ENCODE data around the gene SYNCRIP. TPM values are rescaled to one million over a fixed set of nuclear protein-coding genes. Genes with fewer than 3 reads are reported as not detected.

Gene SYNCRIP
- total and polyA plus RNA-seq, 2 donors (not counting 1 experiment from before 2014, with no cell fraction given): 7.9 to 88.5 TPM

DNA sequence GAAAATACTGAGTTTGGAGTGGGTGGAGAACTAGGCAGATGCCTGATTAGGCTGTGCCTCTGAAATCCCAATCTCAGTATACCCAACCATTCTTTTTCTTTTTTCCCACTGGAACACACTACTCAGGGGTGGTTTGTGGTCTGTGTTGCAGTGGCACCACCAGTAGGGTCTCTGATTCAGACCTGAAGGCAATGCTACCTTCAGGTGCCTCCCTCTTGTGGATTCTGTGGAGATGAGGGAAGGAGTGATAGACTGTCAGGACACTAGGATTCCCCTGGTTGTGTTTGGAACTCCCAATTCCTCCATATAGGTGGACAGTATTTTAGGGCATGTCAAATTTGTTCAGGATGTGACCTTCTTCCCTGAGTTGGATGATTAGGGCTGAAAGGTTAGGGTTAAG, 47.4 kb upstream of the SYNCRIP start:
- intact Hi-C loops (cut with micrococcal nuclease): no loop called here
- Histone ChIP-seq H3K4me3 (ENCODE audit: control extremely low read depth in 1 of 5, extremely low read depth in 1 of 5, insufficient read depth in 1 of 5, low read depth in 2 of 5, low read length in 4 of 5) (no peak overlapping the region), H3K4me2 (replicated peaks; ENCODE audit: low read depth, low read length, poor library complexity, severe bottlenecking) (no peak overlapping the region), H3K27me3 (replicated peaks in 1 of 4; ENCODE audit: control extremely low read depth in 1 of 4, control insufficient read depth in 3 of 4, insufficient read depth in 4 of 4, low read length in 3 of 4) (peaks cover 0 to 3% (median 0%) of the 10 kb centered on the region in 4 experiments), H3K36me3 (replicated peaks in 1 of 2; ENCODE audit: control extremely low read depth in 1 of 2, control insufficient read depth in 1 of 2, extremely low read depth in 1 of 2, insufficient read depth in 2 of 2, low read length in 1 of 2) (no peaks in the 10 kb centered on the region), H3K79me2 (ENCODE audit: control insufficient read depth, insufficient read depth, low read length) (no peaks in the 10 kb centered on the region), H2AFZ (ENCODE audit: insufficient read depth, low read depth, low read length, poor library complexity, severe bottlenecking) (no peak overlapping the region), H3K9ac (ENCODE audit: low read length) (no peak overlapping the region), H3K27ac (ENCODE audit: low read length in 2 of 2) (no peak overlapping the region), H3K9me3 (ENCODE audit: control extremely low read depth in 1 of 3, control insufficient read depth in 2 of 3, insufficient read depth in 1 of 3, low read length in 2 of 3) (no peaks in the 10 kb centered on the region), H3K4me1 (ENCODE audit: control insufficient read depth in 2 of 2, insufficient read depth in 2 of 2, low read length in 2 of 2) (no peaks in the 10 kb centered on the region), H4K20me1 (ENCODE audit: control insufficient read depth, insufficient read depth, low read length, poor library complexity, severe bottlenecking) (no peaks in the 10 kb centered on the region)
- no peak for TF ChIP-seq EZH2 (IDR thresholded peaks at IDR 0.05; ENCODE audit: borderline replicate concordance, insufficient read depth, low read depth, low read length, poor library complexity, severe bottlenecking)
- no peak for TF ChIP-seq CTCF (IDR thresholded peaks at IDR 0.05)
- Mint-ChIP-seq H3K4me3 (no peak overlapping the region), H3K27ac (no peak overlapping the region), H3K27me3 (no peaks in the 10 kb centered on the region), H3K4me1 (no peaks in the 10 kb centered on the region), H3K9me3 (ENCODE audit: insufficient read depth) (peaks cover 2% of the 10 kb centered on the region)
- no peak for DNase-seq
- POLR2A ChIA-PET: no interaction called here
- no peak for ATAC-seq (ENCODE audit: low read depth)
- CTCF ChIA-PET: no interaction called here

DNA sequence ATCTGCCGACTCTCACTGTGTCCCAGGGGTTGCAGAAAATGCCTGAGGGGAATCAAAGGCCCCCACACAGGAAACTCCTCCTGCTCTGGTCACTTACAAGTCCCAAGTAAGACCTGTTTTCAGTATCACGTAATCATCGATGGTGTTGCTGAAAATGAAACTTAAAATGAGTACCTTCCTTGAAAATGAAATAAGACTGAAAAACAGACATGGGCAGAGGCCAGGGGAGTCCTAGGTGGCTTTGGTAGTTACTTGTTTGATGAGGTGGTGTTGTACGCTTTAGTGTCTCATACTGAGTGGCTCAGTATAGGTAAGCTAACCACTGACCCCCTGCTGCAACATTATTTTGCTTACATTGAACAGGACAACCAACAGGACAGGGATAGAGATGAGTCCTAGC, 43.0 kb upstream of the SYNCRIP start:
- Mint-ChIP-seq H3K27ac (no peak overlapping the region), H3K9me3 (ENCODE audit: insufficient read depth) (no peaks in the 10 kb centered on the region), H3K4me1 (no peaks in the 10 kb centered on the region), H3K4me3 (no peak overlapping the region), H3K27me3 (no peaks in the 10 kb centered on the region)
- ChIA-PET CTCF (no interaction called here), POLR2A (no interaction called here)
- Histone ChIP-seq H4K20me1 (ENCODE audit: control insufficient read depth, insufficient read depth, low read length, poor library complexity, severe bottlenecking) (no peaks in the 10 kb centered on the region), H3K9me3 (ENCODE audit: control extremely low read depth in 1 of 3, control insufficient read depth in 2 of 3, insufficient read depth in 1 of 3, low read length in 2 of 3) (no peaks in the 10 kb centered on the region), H2AFZ (ENCODE audit: insufficient read depth, low read depth, low read length, poor library complexity, severe bottlenecking) (no peak overlapping the region), H3K9ac (ENCODE audit: low read length) (no peak overlapping the region), H3K79me2 (ENCODE audit: control insufficient read depth, insufficient read depth, low read length) (no peaks in the 10 kb centered on the region), H3K4me2 (replicated peaks; ENCODE audit: low read depth, low read length, poor library complexity, severe bottlenecking) (no peak overlapping the region), H3K36me3 (replicated peaks in 1 of 2; ENCODE audit: control extremely low read depth in 1 of 2, control insufficient read depth in 1 of 2, extremely low read depth in 1 of 2, insufficient read depth in 2 of 2, low read length in 1 of 2) (no peaks in the 10 kb centered on the region), H3K4me1 (ENCODE audit: control insufficient read depth in 2 of 2, insufficient read depth in 2 of 2, low read length in 2 of 2) (no peaks in the 10 kb centered on the region), H3K27me3 (replicated peaks in 1 of 4; ENCODE audit: control extremely low read depth in 1 of 4, control insufficient read depth in 3 of 4, insufficient read depth in 4 of 4, low read length in 3 of 4) (peaks cover 0 to 2% (median 0%) of the 10 kb centered on the region in 4 experiments), H3K4me3 (ENCODE audit: control extremely low read depth in 1 of 5, extremely low read depth in 1 of 5, insufficient read depth in 1 of 5, low read depth in 2 of 5, low read length in 4 of 5) (no peak overlapping the region), H3K27ac (ENCODE audit: low read length in 2 of 2) (no peak overlapping the region)
- no peak for DNase-seq
- ATAC-seq (ENCODE audit: low read depth): no peak
- no peak for TF ChIP-seq EZH2 (IDR thresholded peaks at IDR 0.05; ENCODE audit: borderline replicate concordance, insufficient read depth, low read depth, low read length, poor library complexity, severe bottlenecking)
- no peak for TF ChIP-seq CTCF (IDR thresholded peaks at IDR 0.05)
- intact Hi-C loops (cut with micrococcal nuclease): no loop called here
- 60% methylated on average over 4 of the region's 4 CpGs for WGBS (ENCODE audit: insufficient coverage)

All from B cell (primary cell).